GM12873 (cell line): ENCODE measurements around the gene NKAIN1.

Source experiments
- CTCF ChIP-seq: IDR thresholded peaks from 2 replicates; pipeline ENCODE4 v1.5.1; 2012; ENCODE audit warnings: low read depth, mild to moderate bottlenecking, moderate library complexity, low read length, control low read depth; ENCODE audit not compliant: insufficient read depth; ENCODE audit errors: missing control alignments

The NKAIN1 gene

GRCh38 chr1:31207046-31207445 lies 32.6 kb downstream of the NKAIN1 start:
- no peak for TF ChIP-seq CTCF

- no peak for TF ChIP-seq CTCF
Observed at GRCh38 chr1:31203215-31203614, 36.5 kb downstream of the NKAIN1 start.

- TF ChIP-seq CTCF, result no peak
Observed at GRCh38 chr1:31201931-31202360, 37.7 kb downstream of the NKAIN1 start.

- no peak for TF ChIP-seq CTCF
Observed at GRCh38 chr1:31199949-31200348, 39.7 kb downstream of the NKAIN1 start.

GRCh38 chr1:31199236-31199790 lies 40.4 kb downstream of the NKAIN1 start:
- TF ChIP-seq CTCF, result no peak

- no peak for TF ChIP-seq CTCF
Observed at GRCh38 chr1:31198600-31198999, 41.1 kb downstream of the NKAIN1 start.

GRCh38 chr1:31198150-31198549 lies 41.5 kb downstream of the NKAIN1 start:
- TF ChIP-seq CTCF, result no peak
